Measurements from ENCODE around the gene REXO4.

REXO4 gene

GRCh38 chr9:133419005-133419404 lies 1.2 kb upstream of the REXO4 start:
- Histone ChIP-seq H3K4me1 (ENCODE audit: control insufficient read depth, insufficient read depth, low read length) (peaks cover 12% of the 10 kb centered on the region), H3K27ac (ENCODE audit: low read depth, low read length) (no peak overlapping the region), H3K9ac (ENCODE audit: low read depth, low read length) (0 out of 2 replicates have a peak overlapping the region, but pooled peaks have one; percentile 71), H3K4me3 (ENCODE audit: low read depth, low read length) (peak overlapping the region; percentile 75), H3K36me3 (ENCODE audit: control insufficient read depth, insufficient read depth, low read length) (peaks cover 21% of the 10 kb centered on the region), H3K9me3 (ENCODE audit: control insufficient read depth, insufficient read depth, low read length) (no peaks in the 10 kb centered on the region), H3K27me3 (ENCODE audit: control insufficient read depth, insufficient read depth, low read length) (no peaks in the 10 kb centered on the region)

DNA sequence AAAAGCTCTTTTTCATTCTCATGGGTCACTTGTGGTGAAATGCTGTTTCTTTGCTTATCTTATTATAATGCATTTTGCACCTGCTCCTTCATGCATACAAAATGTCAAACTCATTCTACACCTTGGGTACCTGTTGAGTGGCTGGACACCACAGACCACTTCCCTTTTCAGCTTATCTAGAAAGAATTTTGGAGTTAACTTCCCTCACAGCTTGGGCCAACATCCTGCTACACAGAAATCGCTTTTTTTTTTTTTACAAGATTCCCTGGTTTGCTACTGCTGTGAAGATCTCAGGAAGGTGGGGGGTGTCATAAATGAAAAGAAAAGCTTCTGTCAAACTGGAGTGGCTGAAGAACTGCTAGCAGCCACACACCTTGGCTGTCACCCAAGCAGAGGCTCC lies 2.6 kb downstream of the REXO4 start:
- no peaks in the 10 kb centered on the region for H3K27me3 ChIP-seq (ENCODE audit: control insufficient read depth, insufficient read depth, low read length)
- no peak overlapping the region for H3K27ac ChIP-seq (ENCODE audit: low read depth, low read length)
- no peak overlapping the region for H3K4me3 ChIP-seq (ENCODE audit: low read depth, low read length)
- H3K9me3 ChIP-seq (ENCODE audit: control insufficient read depth, insufficient read depth, low read length), result no peaks in the 10 kb centered on the region
- peaks cover 12% of the 10 kb centered on the region; the same call in 1 of the 2 replicates for H3K4me1 ChIP-seq (ENCODE audit: control insufficient read depth, insufficient read depth, low read length)
- peaks cover 59% of the 10 kb centered on the region for H3K36me3 ChIP-seq (ENCODE audit: control insufficient read depth, insufficient read depth, low read length)
- H3K9ac ChIP-seq (ENCODE audit: low read depth, low read length), result no peak overlapping the region

DNA sequence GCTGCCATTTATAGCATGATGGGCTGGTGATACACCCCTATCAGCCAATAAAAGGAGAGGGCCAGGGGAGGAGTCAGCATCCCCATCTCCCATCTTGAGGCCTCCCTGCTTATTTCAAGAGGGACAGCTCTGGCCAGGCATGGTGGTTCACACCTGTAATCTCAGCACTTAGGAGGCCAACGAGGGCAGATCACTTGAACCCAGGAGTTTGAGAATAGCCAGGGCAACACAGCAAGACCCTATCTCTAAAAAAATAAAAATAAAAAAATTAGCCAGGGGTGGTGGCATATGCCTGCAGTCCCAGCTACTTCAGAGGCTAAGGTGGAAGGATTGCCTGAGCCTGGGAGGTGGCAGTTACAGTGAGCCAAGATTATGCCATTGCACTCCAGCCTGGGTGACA lies 9.8 kb downstream of the REXO4 start:
- Histone ChIP-seq H3K27ac (ENCODE audit: low read depth, low read length) (no peak overlapping the region), H3K4me1 (ENCODE audit: control insufficient read depth, insufficient read depth, low read length) (no peaks in the 10 kb centered on the region), H3K9ac (ENCODE audit: low read depth, low read length) (no peak overlapping the region), H3K4me3 (ENCODE audit: low read depth, low read length) (no peak overlapping the region), H3K27me3 (ENCODE audit: control insufficient read depth, insufficient read depth, low read length) (no peaks in the 10 kb centered on the region), H3K36me3 (ENCODE audit: control insufficient read depth, insufficient read depth, low read length) (peaks cover 78% of the 10 kb centered on the region), H3K9me3 (ENCODE audit: control insufficient read depth, insufficient read depth, low read length) (no peaks in the 10 kb centered on the region)

- H3K4me1 ChIP-seq (ENCODE audit: control insufficient read depth, insufficient read depth, low read length), result no peaks in the 10 kb centered on the region
- no peak overlapping the region for H3K9ac ChIP-seq (ENCODE audit: low read depth, low read length)
- no peak overlapping the region for H3K4me3 ChIP-seq (ENCODE audit: low read depth, low read length)
- peak overlapping the region; percentile 8 for H3K27ac ChIP-seq (ENCODE audit: low read depth, low read length)
- no peaks in the 10 kb centered on the region for H3K9me3 ChIP-seq (ENCODE audit: control insufficient read depth, insufficient read depth, low read length)
- H3K27me3 ChIP-seq (ENCODE audit: control insufficient read depth, insufficient read depth, low read length), result no peaks in the 10 kb centered on the region
- peaks cover 70% of the 10 kb centered on the region for H3K36me3 ChIP-seq (ENCODE audit: control insufficient read depth, insufficient read depth, low read length)
These were observed 11.1 kb downstream of the REXO4 start for GRCh38 chr9:133406480-133407307.

DNA sequence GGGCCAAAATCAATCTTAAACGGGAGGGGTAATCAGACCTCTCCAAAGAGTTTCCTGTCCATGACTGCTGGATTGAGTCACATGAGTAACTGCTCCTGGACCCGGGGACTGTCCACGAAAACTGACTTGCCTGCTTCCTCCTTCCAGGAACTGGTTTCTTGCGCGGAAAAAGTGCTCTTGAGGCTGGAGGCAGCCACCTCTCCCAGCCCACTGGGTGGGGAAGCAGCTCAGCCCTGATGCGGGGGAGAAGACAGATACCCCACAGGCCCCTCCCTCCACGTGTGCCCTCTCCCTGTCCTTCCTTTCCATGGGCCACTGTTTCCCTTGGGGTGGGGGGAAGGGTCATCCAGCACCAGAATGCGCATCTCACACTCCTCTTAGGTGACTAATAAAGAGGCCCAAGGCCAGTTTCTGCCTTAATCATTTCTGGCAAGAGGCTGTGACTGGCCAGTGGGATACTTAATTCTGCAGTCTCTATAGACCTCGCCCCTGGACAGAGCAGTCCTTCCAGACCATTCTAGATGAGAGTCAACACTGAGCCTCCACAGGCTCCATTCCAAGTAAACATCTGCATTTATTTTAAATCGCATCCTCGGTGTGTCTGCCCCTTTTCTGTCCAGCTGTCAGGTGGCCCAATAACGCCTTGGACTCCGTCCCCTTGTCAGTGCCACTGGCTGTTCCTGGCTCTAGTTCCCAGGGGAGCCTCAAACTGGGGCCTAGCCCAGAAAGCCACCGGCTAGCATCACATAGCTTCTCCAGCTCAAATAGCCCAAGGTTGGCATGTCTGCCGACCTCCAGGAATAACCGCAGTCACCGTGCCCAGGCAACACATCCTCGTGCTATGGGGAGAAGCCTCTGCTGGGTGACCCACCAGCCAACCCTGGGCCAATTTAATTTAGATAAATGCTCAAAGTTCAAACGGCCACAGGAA lies 12.0 kb downstream of the REXO4 start:
- Histone ChIP-seq H3K9ac (ENCODE audit: low read depth, low read length) (no peak overlapping the region), H3K27me3 (ENCODE audit: control insufficient read depth, insufficient read depth, low read length) (no peaks in the 10 kb centered on the region), H3K36me3 (ENCODE audit: control insufficient read depth, insufficient read depth, low read length) (peaks cover 61% of the 10 kb centered on the region), H3K27ac (ENCODE audit: low read depth, low read length) (no peak overlapping the region), H3K4me3 (ENCODE audit: low read depth, low read length) (no peak overlapping the region), H3K4me1 (ENCODE audit: control insufficient read depth, insufficient read depth, low read length) (no peaks in the 10 kb centered on the region), H3K9me3 (ENCODE audit: control insufficient read depth, insufficient read depth, low read length) (no peaks in the 10 kb centered on the region)

GRCh38 chr9:133404454-133405002 lies 13.3 kb downstream of the REXO4 start:
- Histone ChIP-seq H3K4me3 (ENCODE audit: low read depth, low read length) (no peak overlapping the region), H3K27ac (ENCODE audit: low read depth, low read length) (no peak overlapping the region), H3K9me3 (ENCODE audit: control insufficient read depth, insufficient read depth, low read length) (no peaks in the 10 kb centered on the region), H3K9ac (ENCODE audit: low read depth, low read length) (no peak overlapping the region), H3K27me3 (ENCODE audit: control insufficient read depth, insufficient read depth, low read length) (no peaks in the 10 kb centered on the region), H3K36me3 (ENCODE audit: control insufficient read depth, insufficient read depth, low read length) (peaks cover 48% of the 10 kb centered on the region), H3K4me1 (ENCODE audit: control insufficient read depth, insufficient read depth, low read length) (no peaks in the 10 kb centered on the region)

- Histone ChIP-seq H3K9ac (ENCODE audit: low read depth, low read length) (no peak overlapping the region), H3K36me3 (ENCODE audit: control insufficient read depth, insufficient read depth, low read length) (peaks cover 43% of the 10 kb centered on the region), H3K27ac (ENCODE audit: low read depth, low read length) (no peak overlapping the region), H3K4me1 (ENCODE audit: control insufficient read depth, insufficient read depth, low read length) (no peaks in the 10 kb centered on the region), H3K27me3 (ENCODE audit: control insufficient read depth, insufficient read depth, low read length) (no peaks in the 10 kb centered on the region), H3K4me3 (ENCODE audit: low read depth, low read length) (no peak overlapping the region), H3K9me3 (ENCODE audit: control insufficient read depth, insufficient read depth, low read length) (no peaks in the 10 kb centered on the region)
These were observed 13.9 kb downstream of the REXO4 start for GRCh38 chr9:133403766-133404453.

DNA sequence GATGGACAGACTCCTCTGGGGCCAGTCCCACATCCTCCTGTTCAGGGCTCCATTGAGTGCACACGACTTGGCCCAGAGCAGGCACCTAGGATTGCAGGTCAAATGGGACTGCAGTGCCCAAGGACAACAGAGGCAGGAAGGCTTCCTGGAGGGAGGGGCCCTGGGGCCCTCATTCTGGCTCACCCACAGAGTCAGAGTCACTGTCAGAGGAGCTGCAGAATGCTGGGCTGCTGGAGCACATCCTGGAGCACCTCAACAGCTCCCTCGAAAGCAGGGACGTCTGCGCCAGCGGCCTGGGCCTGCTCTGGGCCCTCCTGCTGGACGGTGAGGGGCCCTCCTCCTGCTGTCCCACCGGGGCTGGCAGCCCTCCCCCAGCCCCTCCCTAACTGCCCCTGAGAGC lies 15.1 kb downstream of the REXO4 start:
- Histone ChIP-seq H3K36me3 (ENCODE audit: control insufficient read depth, insufficient read depth, low read length) (peaks cover 31% of the 10 kb centered on the region), H3K9me3 (ENCODE audit: control insufficient read depth, insufficient read depth, low read length) (no peaks in the 10 kb centered on the region), H3K27ac (ENCODE audit: low read depth, low read length) (no peak overlapping the region), H3K9ac (ENCODE audit: low read depth, low read length) (no peak overlapping the region), H3K4me1 (ENCODE audit: control insufficient read depth, insufficient read depth, low read length) (no peaks in the 10 kb centered on the region), H3K4me3 (ENCODE audit: low read depth, low read length) (no peak overlapping the region), H3K27me3 (ENCODE audit: control insufficient read depth, insufficient read depth, low read length) (peaks cover 2% of the 10 kb centered on the region; the same call in 1 of the 2 replicates)

DNA sequence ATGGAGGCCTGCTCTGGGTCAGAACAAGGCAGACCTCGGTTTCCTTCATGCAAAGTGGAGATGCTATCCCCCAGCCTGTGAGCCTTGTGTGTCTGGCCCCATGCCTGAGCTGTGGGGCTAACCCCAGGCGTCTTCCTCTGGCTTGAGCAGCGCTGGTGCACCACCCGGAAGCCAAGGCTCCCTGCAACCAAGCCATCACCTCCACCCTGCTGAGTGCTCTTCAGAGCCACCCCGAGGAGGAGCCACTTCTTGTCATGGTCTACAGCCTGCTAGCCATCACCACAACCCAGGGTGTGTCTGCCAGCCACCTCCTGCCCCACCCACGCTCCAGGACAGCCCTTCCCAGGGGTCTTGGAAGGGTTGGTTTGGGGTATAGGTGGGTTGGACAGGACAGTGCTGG lies 16.2 kb downstream of the REXO4 start:
- no peak overlapping the region for H3K27ac ChIP-seq (ENCODE audit: low read depth, low read length)
- peaks cover 27% of the 10 kb centered on the region for H3K36me3 ChIP-seq (ENCODE audit: control insufficient read depth, insufficient read depth, low read length)
- H3K4me1 ChIP-seq (ENCODE audit: control insufficient read depth, insufficient read depth, low read length), result no peaks in the 10 kb centered on the region
- H3K4me3 ChIP-seq (ENCODE audit: low read depth, low read length), result no peak overlapping the region
- H3K27me3 ChIP-seq (ENCODE audit: control insufficient read depth, insufficient read depth, low read length), result peaks cover 5% of the 10 kb centered on the region; the same call in 1 of the 2 replicates
- no peaks in the 10 kb centered on the region for H3K9me3 ChIP-seq (ENCODE audit: control insufficient read depth, insufficient read depth, low read length)
- H3K9ac ChIP-seq (ENCODE audit: low read depth, low read length), result no peak overlapping the region

DNA sequence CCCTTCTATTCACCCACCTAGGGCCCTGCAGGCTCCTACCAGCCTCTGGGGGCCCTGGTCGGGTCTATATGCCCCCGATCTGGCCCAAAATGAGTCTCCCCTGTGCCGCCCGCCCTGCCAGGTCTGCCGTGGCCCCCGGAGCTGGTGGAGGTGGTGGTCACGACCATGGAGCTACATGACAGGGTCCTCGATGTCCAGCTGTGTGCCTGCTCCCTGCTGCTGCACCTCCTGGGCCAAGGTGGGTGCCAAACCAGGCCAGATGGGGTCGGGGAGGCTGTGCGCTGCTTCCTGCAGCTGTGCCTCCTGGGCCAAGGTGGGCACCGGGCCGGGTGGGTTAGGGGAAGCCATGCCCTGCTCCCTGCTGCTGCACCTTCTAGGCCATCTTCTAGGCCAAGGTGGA lies 17.5 kb downstream of the REXO4 start:
- Histone ChIP-seq H3K9ac (ENCODE audit: low read depth, low read length) (no peak overlapping the region), H3K27ac (ENCODE audit: low read depth, low read length) (no peak overlapping the region)

More for the DNA sequence above, 17.5 kb downstream of the REXO4 start:
- H3K36me3 ChIP-seq (ENCODE audit: control insufficient read depth, insufficient read depth, low read length), result peaks cover 14% of the 10 kb centered on the region
- peaks cover 5% of the 10 kb centered on the region; the same call in 1 of the 2 replicates for H3K27me3 ChIP-seq (ENCODE audit: control insufficient read depth, insufficient read depth, low read length)
- H3K4me3 ChIP-seq (ENCODE audit: low read depth, low read length), result no peak overlapping the region
- H3K4me1 ChIP-seq (ENCODE audit: control insufficient read depth, insufficient read depth, low read length), result no peaks in the 10 kb centered on the region
- no peaks in the 10 kb centered on the region for H3K9me3 ChIP-seq (ENCODE audit: control insufficient read depth, insufficient read depth, low read length)
